ENCODE measurements around the gene FOXP1.

DNA sequence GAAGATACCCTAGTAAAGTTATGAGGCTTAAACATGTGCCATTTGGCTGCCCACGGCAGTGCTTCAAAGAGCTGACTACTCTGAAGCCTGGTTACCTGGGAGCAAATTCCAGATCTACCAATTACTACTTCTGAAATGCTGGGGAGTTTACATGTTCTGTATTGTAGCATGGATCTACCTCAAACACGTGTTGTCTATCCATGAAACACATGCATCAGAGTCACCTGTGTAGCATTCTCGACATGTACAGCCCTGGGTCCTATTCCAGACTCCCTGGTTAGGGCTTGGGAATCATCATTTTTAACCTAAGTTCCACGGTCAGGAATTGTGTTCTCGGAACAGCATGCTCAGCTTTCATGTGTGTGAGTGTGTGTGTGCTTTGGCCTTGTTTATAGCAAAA lies 671.8 kb downstream of the FOXP1 start:
- TF ChIP-seq, protein P1, sequence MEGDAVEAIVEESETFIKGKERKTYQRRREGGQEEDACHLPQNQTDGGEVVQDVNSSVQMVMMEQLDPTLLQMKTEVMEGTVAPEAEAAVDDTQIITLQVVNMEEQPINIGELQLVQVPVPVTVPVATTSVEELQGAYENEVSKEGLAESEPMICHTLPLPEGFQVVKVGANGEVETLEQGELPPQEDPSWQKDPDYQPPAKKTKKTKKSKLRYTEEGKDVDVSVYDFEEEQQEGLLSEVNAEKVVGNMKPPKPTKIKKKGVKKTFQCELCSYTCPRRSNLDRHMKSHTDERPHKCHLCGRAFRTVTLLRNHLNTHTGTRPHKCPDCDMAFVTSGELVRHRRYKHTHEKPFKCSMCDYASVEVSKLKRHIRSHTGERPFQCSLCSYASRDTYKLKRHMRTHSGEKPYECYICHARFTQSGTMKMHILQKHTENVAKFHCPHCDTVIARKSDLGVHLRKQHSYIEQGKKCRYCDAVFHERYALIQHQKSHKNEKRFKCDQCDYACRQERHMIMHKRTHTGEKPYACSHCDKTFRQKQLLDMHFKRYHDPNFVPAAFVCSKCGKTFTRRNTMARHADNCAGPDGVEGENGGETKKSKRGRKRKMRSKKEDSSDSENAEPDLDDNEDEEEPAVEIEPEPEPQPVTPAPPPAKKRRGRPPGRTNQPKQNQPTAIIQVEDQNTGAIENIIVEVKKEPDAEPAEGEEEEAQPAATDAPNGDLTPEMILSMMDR (IDR thresholded peaks at IDR 0.05): no peak
- no peak for TF ChIP-seq POLR2A (IDR thresholded peaks at IDR 0.05)
